Neural cell (in vitro differentiated cells): ENCODE results near the gene PTPRN2.

ENCODE experiments used
- CTCF ChIP-seq: fragments of 450-650 bp; IDR thresholded peaks from 2 replicates; pipeline ENCODE4 v1.5.1; 2014; ENCODE audit warnings: antibody characterized with exemption, mild to moderate bottlenecking, moderate library complexity; ENCODE audit not compliant: poor library complexity, severe bottlenecking
- EP300 ChIP-seq: fragments of 450-650 bp; conservative IDR thresholded peaks from 2 replicates; pipeline ENCODE4 v1.6.1; 2014; ENCODE audit warnings: antibody characterized with exemption, mild to moderate bottlenecking, moderate library complexity; ENCODE audit not compliant: poor library complexity, severe bottlenecking
- EZH2 ChIP-seq: fragments of 200-600, 300-800 bp; shearing (Covaris generic), sonication (generic); IDR thresholded peaks from 2 replicates; pipeline ENCODE4 v1.6.1; 2014; ENCODE audit warnings: antibody characterized with exemption, low read length, borderline replicate concordance, mild to moderate bottlenecking; ENCODE audit not compliant: insufficient read depth, poor library complexity, severe bottlenecking
- POLR2AphosphoS5 ChIP-seq: IDR thresholded peaks from 2 replicates; pipeline ENCODE4 v1.6.1; 2012
- RAD21 ChIP-seq: fragments of 450-650 bp; conservative IDR thresholded peaks from 2 replicates; pipeline ENCODE4 v1.6.1; 2014; ENCODE audit warnings: antibody characterized with exemption, mild to moderate bottlenecking, moderate library complexity
- REST ChIP-seq: IDR thresholded peaks from 2 replicates; pipeline ENCODE4 v1.6.1; 2012; ENCODE audit warnings: borderline replicate concordance
- SMC3 ChIP-seq: fragments of 450-650 bp; conservative IDR thresholded peaks from 2 replicates; pipeline ENCODE4 v1.6.1; 2014; ENCODE audit warnings: antibody characterized with exemption, mild to moderate bottlenecking, moderate library complexity; ENCODE audit not compliant: poor library complexity
- TAF1 ChIP-seq: IDR thresholded peaks from 2 replicates; pipeline ENCODE4 v1.6.1; 2012; ENCODE audit warnings: low read depth

GRCh38 chr7:157769086-157769485, 818.5 kb downstream of the PTPRN2 start:
- TF ChIP-seq REST (no peak), POLR2AphosphoS5 (no peak), CTCF (no peak), EZH2 (no peak), RAD21 (no peak), EP300 (no peak), TAF1 (no peak), SMC3 (no peak)
